Measurements from ENCODE around the gene KLHL10.
"Not testable (repeated sequence)": the region's sequence is repeated elsewhere in the genome, so short reads cannot be mapped to it uniquely, and the experiment has no call there.

KLHL10 gene

GRCh38 chr17:41873559-41874292 is 36.1 kb downstream of the KLHL10 start:
- no peak for TF ChIP-seq POU6F1 (CRISPR knock-in tag; IDR thresholded peaks at IDR 0.05; ENCODE audit: borderline replicate concordance, low read depth)
- TF ChIP-seq ZC3H10 (CRISPR knock-in tag; IDR thresholded peaks at IDR 0.05) = no peak
- no peak for TF ChIP-seq ZFP30 (CRISPR knock-in tag; IDR thresholded peaks at IDR 0.05)
- no peak for TF ChIP-seq ARNTL (CRISPR knock-in tag; IDR thresholded peaks at IDR 0.05; ENCODE audit: borderline replicate concordance, low read depth)
- TF ChIP-seq CSRNP3 (CRISPR knock-in tag; IDR thresholded peaks at IDR 0.05) = no peak
- no peak for TF ChIP-seq ZNF70 (CRISPR knock-in tag; IDR thresholded peaks at IDR 0.05)
- no peak for TF ChIP-seq TCF4 (CRISPR knock-in tag; IDR thresholded peaks at IDR 0.05; ENCODE audit: borderline replicate concordance)
- no peak for TF ChIP-seq CSDC2 (CRISPR knock-in tag; IDR thresholded peaks at IDR 0.05)
- TF ChIP-seq ISL1 (CRISPR knock-in tag; IDR thresholded peaks at IDR 0.05) = no peak
- TF ChIP-seq TSHZ2 (CRISPR knock-in tag; IDR thresholded peaks at IDR 0.05) = no peak
- no peak for TF ChIP-seq ESRRG (CRISPR knock-in tag; IDR thresholded peaks at IDR 0.05)
- TF ChIP-seq ZNF8 (CRISPR knock-in tag; IDR thresholded peaks at IDR 0.05) = no peak
- no peak for TF ChIP-seq PATZ1 (CRISPR knock-in tag; IDR thresholded peaks at IDR 0.05; ENCODE audit: borderline replicate concordance)
- no peak for TF ChIP-seq TOX (CRISPR knock-in tag; IDR thresholded peaks at IDR 0.05; ENCODE audit: borderline replicate concordance)
- no peak for TF ChIP-seq ZFP3 (CRISPR knock-in tag; IDR thresholded peaks at IDR 0.05)
- TF ChIP-seq ZNF565 (CRISPR knock-in tag; conservative IDR thresholded peaks at IDR 0.05; ENCODE audit: low read depth) = no peak
- no peak for TF ChIP-seq SNAI2 (CRISPR knock-in tag; IDR thresholded peaks at IDR 0.05)
- TF ChIP-seq GLIS3 (CRISPR knock-in tag; IDR thresholded peaks at IDR 0.05) = no peak
- no peak for ATAC-seq

- ATAC-seq = not testable (repeated sequence)
Observed at GRCh38 chr17:41874293-41874670, 36.7 kb downstream of the KLHL10 start.

GRCh38 chr17:41880130-41880529 is 42.5 kb downstream of the KLHL10 start:
- no peak for ATAC-seq
- no peak for TF ChIP-seq ISL1 (CRISPR knock-in tag; IDR thresholded peaks at IDR 0.05)
- no peak for TF ChIP-seq PATZ1 (CRISPR knock-in tag; IDR thresholded peaks at IDR 0.05; ENCODE audit: borderline replicate concordance)
- TF ChIP-seq ZNF565 (CRISPR knock-in tag; conservative IDR thresholded peaks at IDR 0.05; ENCODE audit: low read depth) = no peak
- TF ChIP-seq ARNTL (CRISPR knock-in tag; IDR thresholded peaks at IDR 0.05; ENCODE audit: borderline replicate concordance, low read depth) = no peak

- no peak for ATAC-seq
- TF ChIP-seq GLIS3 (CRISPR knock-in tag; IDR thresholded peaks at IDR 0.05) = no peak
- no peak for TF ChIP-seq TCF4 (CRISPR knock-in tag; IDR thresholded peaks at IDR 0.05; ENCODE audit: borderline replicate concordance)
- TF ChIP-seq ZFP3 (CRISPR knock-in tag; IDR thresholded peaks at IDR 0.05) = no peak
- TF ChIP-seq PPARA (CRISPR knock-in tag; IDR thresholded peaks at IDR 0.05; ENCODE audit: borderline replicate concordance) = no peak
- no peak for TF ChIP-seq ZNF8 (CRISPR knock-in tag; IDR thresholded peaks at IDR 0.05)
- no peak for TF ChIP-seq POU6F1 (CRISPR knock-in tag; IDR thresholded peaks at IDR 0.05; ENCODE audit: borderline replicate concordance, low read depth)
- TF ChIP-seq SNAI2 (CRISPR knock-in tag; IDR thresholded peaks at IDR 0.05) = no peak
- no peak for TF ChIP-seq BACH2 (CRISPR knock-in tag; IDR thresholded peaks at IDR 0.05; ENCODE audit: borderline replicate concordance)
- TF ChIP-seq ZFP30 (CRISPR knock-in tag; IDR thresholded peaks at IDR 0.05) = no peak
- no peak for TF ChIP-seq TOX (CRISPR knock-in tag; IDR thresholded peaks at IDR 0.05; ENCODE audit: borderline replicate concordance)
- no peak for TF ChIP-seq CREB5 (CRISPR knock-in tag; IDR thresholded peaks at IDR 0.05; ENCODE audit: low read depth)
- TF ChIP-seq OSR1 (CRISPR knock-in tag; IDR thresholded peaks at IDR 0.05) = no peak
- no peak for TF ChIP-seq ARNTL (CRISPR knock-in tag; IDR thresholded peaks at IDR 0.05; ENCODE audit: borderline replicate concordance, low read depth)
Observed at GRCh38 chr17:41882756-41883155, 45.1 kb downstream of the KLHL10 start.
